NOMO-1 treated with DMSO at 0.1 percent for 48 hours (cell line): ENCODE results near the gene SH3TC1.

Source experiments
- DNase-seq: peaks from one replicate; lab custom pipeline; 2025; ENCODE audit not compliant: unreplicated experiment; lab: John Stamatoyannopoulos, UW

Gene SH3TC1

GRCh38 chr4:8198206-8198905, 734 bp upstream of the SH3TC1 start:
- DNase-seq: no peak

DNA sequence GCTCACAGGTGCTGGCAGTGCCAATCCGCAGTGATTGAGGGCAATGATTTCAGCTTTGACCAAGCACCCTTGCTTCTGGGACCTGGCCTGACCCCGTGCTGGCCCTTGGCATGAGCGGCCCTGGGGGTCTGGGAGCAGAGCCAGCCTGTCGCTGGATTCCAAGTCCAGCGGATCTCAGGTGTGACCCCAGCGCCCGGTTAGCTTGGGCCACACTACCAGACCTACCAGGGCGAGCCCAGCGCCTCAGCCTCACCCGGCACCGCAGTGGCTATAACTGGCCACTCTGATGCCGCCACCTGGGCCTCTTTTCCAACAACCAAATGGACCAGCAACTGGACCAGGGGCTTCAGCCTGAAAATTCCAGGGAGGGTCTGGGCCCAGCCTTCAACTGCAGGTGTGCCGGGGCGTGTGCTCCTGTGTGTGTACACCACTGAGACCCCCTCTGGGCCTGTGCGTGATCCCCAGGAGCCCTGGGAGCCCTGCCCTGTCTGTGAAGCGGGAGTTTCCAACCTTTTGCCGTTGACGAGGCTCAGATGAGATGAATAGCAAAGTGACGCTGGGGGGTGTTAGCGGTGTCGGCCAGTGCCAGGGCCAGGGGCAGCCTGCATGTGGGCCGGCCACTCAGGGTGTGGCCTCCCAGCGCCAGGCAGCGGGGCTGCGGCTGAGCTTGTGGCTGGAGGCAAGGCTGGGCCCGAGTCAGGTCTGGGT, 658 bp downstream of the SH3TC1 start:
- DNase-seq: no peak

- peak; percentile 38 for DNase-seq
Observed at GRCh38 chr4:8200302-8200975, 1.3 kb downstream of the SH3TC1 start.

DNA sequence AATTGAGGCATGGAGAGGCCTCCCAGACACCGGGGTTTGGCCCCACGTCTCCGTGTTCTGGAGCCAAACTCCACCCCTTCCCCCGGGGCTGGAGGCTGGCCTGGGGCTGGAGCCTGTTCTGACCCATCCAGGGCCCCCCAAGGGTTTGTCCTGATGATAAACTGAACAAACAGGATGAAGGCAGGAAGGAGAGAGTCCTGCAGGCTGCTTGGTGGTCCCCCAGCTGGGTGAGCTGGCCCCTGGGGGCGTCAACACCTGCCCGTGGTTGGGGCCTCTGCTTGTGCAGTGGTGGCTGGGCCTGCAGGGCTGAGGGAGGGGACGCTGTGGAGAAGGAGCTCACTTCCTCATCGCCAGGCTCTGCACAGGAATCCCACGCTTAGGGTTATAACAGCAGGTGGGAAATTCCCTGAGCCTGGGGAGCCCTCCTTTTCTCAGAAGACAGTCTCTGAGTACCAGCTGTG, 2.3 kb downstream of the SH3TC1 start:
- DNase-seq: peak; percentile 33

- no peak for DNase-seq
Observed at GRCh38 chr4:8202108-8203051, 3.3 kb downstream of the SH3TC1 start.

- no peak for DNase-seq
Observed at GRCh38 chr4:8203052-8203401, 3.9 kb downstream of the SH3TC1 start.

- DNase-seq: no peak
Observed at GRCh38 chr4:8203817-8204216, 4.7 kb downstream of the SH3TC1 start.

DNA sequence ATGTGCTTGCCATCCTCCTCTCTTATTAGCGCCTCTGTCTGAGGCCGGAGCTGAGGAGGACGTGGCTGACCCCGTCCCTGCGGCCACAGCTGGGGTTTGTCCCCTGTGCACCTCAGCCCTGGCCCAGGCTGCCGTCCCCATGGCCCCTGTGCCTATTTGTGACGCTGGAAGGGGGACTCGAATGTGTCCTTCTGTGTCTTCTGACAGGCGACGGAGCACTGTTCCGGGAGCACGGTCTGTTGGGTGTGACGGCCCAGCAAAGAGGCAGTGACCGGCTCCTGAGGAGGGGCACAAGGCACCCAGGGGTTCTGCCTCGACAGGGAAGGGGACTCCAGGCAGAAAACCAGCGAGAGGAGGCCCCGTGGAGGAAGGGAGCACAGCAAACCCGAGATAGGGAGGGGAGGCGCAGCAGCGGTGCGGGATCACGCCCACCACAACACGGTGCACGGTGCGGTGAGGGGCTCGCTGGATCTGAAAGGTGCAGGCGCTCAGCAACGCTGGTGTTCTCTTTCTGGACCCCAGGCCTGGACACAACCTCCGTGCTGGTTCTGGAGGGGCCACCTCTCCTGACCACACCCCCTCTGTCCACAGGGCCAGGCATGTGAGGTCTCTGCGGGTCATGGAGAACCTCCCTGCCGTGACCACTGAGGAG, 5.6 kb downstream of the SH3TC1 start:
- no peak for DNase-seq

- DNase-seq: peak; percentile 41
Observed at GRCh38 chr4:8205241-8205707, 6.2 kb downstream of the SH3TC1 start.

GRCh38 chr4:8205749-8206611, 6.9 kb downstream of the SH3TC1 start:
- peak; percentile 67 for DNase-seq

DNA sequence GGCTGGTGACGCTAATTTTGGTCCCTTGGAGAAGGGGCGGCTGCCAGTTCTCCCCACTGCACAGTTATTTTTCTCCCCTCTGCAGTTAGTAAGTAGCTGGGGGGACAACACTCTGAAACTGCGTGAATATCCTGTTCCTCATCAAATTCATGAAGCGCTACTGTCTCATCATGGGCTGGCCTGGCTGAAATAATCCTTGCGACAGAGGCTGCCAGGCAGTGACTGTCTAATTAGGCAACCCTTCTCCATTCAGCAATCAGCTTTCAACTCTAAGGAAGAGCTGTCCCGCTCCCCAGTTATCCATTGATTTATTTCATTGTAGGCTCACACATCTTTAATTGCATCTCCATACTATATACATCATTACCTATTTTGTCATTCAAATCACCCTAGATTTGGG, 8.2 kb downstream of the SH3TC1 start:
- DNase-seq: peak; percentile 89

- no peak for DNase-seq
Observed at GRCh38 chr4:8208565-8208964, 9.5 kb downstream of the SH3TC1 start.

- no peak for DNase-seq
Observed at GRCh38 chr4:8209181-8209874, 10.2 kb downstream of the SH3TC1 start.

GRCh38 chr4:8210010-8210409, 10.9 kb downstream of the SH3TC1 start:
- no peak for DNase-seq

GRCh38 chr4:8210616-8211015, 11.5 kb downstream of the SH3TC1 start:
- DNase-seq: no peak

GRCh38 chr4:8211251-8211650, 12.2 kb downstream of the SH3TC1 start:
- DNase-seq: no peak

DNA sequence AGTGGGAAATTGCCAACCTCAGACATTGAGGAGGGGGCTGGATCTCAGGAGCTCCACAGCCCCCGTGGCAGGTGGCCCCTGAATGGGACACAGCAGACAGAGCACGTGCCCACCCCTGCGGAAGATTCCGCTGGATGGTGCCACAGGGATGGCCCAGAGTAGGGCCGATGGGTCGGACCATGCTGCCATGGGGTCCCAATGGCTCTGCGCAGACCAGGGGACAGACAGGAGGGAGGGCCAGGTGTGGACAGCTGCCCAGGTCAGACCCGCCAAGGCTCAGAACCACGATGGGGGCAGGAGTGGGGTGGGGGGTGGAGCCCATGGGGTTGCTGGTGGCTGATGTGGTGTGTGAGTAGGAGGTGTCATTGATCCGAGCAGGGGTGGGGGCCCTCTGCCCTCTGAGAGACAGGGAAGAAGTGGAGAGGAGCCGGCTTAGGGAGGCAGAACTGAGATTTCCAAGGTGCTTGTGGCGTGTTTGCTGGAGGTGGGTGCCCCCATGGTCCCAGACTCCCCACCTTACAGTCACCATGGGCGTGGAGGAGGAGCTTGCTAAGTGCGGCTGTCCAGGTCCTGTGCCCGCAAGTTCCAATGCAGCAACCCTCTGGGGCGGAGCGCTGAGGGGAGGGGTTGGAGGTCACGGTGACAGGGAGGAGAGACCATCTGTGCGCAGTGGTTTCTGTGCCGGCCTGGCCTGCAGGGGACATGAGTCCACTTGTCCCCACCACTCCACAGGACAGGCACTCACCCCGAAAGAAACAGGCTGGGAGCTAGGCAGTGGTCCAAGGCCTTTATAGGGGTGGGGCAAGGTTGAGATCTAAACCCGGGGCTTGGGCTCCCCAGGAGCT, 12.9 kb downstream of the SH3TC1 start:
- DNase-seq: no peak

GRCh38 chr4:8212622-8213021, 13.5 kb downstream of the SH3TC1 start:
- no peak for DNase-seq
